Chondrocyte (in vitro differentiated cells): ENCODE measurements around the gene SEC24D. TPM values are rescaled to one million over a fixed set of nuclear protein-coding genes. Genes with fewer than 3 reads are reported as not detected.

Experiments
- DNase-seq: peaks from one replicate; pipeline ENCODE4 v3.0.0; 2021; ENCODE audit warnings: mixed read lengths, low spot score
- H3K27ac Mint-ChIP-seq: one replicate; pipeline ENCODE4 v1.8.0; 2021; ENCODE audit warnings: mild to moderate bottlenecking, moderate library complexity, mixed read lengths; ENCODE audit not compliant: unreplicated experiment
- H3K27me3 Mint-ChIP-seq: 2 replicates; pipeline ENCODE4 v1.8.0; 2021; ENCODE audit warnings: low read depth, mixed read lengths
- H3K36me3 Mint-ChIP-seq: 2 replicates; pipeline ENCODE4 v1.8.0; 2021; ENCODE audit warnings: low read depth, mixed read lengths
- H3K4me1 Mint-ChIP-seq: 2 replicates; pipeline ENCODE4 v1.8.0; 2021; ENCODE audit warnings: low read depth, mild to moderate bottlenecking, mixed read lengths
- H3K4me3 Mint-ChIP-seq: one replicate; pipeline ENCODE4 v1.8.0; 2021; ENCODE audit warnings: mild to moderate bottlenecking, moderate library complexity, mixed read lengths; ENCODE audit not compliant: unreplicated experiment
- H3K9me3 Mint-ChIP-seq: 2 replicates; pipeline ENCODE4 v1.8.0; 2021; ENCODE audit warnings: low read depth, mixed read lengths
- total RNA-seq: library from RNA; stranded (reverse); gene quantifications from 3 replicates; pipeline ENCODE4 v1.2.1, GENCODE V29; 2021
- TF ChIP-seq, protein P1 (sequence below): fragments of 200-600 bp; sonication (generic); IDR thresholded peaks from 2 replicates; pipeline ENCODE4 v1.5.0; 2021; ENCODE audit warnings: antibody characterized with exemption, mild to moderate bottlenecking, moderate library complexity

The SEC24D gene
- total RNA-seq, 1 donor from 2014 or later, result 204 TPM

DNA sequence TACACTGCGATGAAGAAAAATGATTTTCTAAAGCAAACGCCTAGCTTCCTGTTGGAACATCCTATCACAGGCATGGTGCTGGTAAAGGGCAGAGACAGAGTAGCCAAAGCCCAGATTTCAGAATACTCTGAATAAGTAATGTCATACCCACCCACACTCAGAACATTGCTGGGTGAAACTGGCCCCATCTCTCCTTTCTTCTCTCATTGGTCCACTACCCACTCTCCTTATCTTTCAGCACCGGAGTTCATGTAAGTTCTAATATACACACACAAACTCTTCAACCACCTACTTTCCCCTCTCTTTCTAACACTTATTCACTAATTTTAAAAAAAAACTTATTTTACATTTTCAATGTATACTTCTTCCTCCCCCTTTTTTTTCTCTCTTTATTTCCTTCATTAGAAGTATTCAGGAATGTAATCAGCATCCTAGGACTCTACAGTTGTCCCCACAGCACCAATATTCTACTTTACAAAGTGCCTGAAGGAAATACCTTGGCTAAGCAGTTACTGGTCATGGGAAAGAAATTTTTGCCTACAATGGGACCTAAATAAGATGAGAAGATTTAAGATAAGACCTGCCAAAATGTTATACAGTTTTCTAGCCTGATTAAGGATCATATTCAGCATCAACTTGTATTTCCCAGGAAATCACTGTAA lies 63.0 kb downstream of the SEC24D start:
- no peak for DNase-seq
- TF ChIP-seq, protein P1, sequence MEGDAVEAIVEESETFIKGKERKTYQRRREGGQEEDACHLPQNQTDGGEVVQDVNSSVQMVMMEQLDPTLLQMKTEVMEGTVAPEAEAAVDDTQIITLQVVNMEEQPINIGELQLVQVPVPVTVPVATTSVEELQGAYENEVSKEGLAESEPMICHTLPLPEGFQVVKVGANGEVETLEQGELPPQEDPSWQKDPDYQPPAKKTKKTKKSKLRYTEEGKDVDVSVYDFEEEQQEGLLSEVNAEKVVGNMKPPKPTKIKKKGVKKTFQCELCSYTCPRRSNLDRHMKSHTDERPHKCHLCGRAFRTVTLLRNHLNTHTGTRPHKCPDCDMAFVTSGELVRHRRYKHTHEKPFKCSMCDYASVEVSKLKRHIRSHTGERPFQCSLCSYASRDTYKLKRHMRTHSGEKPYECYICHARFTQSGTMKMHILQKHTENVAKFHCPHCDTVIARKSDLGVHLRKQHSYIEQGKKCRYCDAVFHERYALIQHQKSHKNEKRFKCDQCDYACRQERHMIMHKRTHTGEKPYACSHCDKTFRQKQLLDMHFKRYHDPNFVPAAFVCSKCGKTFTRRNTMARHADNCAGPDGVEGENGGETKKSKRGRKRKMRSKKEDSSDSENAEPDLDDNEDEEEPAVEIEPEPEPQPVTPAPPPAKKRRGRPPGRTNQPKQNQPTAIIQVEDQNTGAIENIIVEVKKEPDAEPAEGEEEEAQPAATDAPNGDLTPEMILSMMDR, result no peak
- H3K27ac Mint-ChIP-seq, result peak overlapping the region; percentile 57
- H3K36me3 Mint-ChIP-seq, result peaks cover 10% of the 10 kb centered on the region
- peaks cover 3% of the 10 kb centered on the region for H3K9me3 Mint-ChIP-seq
- no peaks in the 10 kb centered on the region for H3K27me3 Mint-ChIP-seq
- H3K4me1 Mint-ChIP-seq, result peaks cover 73% of the 10 kb centered on the region
- H3K4me3 Mint-ChIP-seq, result no peak overlapping the region

DNA sequence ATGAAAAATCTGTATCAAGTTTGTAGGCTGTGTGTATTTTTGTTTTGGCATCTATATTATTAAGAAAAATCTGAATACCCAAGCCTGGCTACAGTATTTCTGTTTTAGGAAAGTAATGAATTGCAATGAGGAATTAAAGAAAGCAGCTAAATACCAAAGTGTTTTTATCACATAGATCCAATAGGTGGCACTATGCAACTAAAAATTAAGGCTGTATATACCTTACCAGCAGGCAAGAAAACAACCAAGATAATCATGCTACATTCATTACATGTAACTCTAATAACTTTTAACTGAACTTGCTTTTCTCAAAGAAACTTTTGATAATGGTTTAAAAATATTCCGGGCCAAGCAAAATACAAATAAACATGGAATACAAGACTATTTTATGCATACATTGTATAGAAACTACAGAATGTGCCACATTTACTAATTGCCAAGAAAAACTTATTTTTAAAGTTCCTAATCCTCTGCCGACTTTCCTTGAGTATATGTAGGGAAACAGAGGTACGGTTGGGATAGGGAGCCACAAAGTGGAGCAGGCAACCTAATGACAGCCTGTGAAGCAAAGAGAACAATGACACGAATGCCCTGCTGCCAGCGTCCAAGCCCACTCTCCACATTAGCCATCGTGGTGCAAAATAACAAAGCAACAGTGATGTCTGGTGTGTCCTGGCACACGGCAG lies 63.7 kb downstream of the SEC24D start:
- DNase-seq, result no peak
- peak overlapping the region; percentile 57 for H3K27ac Mint-ChIP-seq
- H3K27me3 Mint-ChIP-seq, result no peaks in the 10 kb centered on the region
- H3K9me3 Mint-ChIP-seq, result no peaks in the 10 kb centered on the region
- H3K36me3 Mint-ChIP-seq, result peaks cover 12% of the 10 kb centered on the region
- H3K4me1 Mint-ChIP-seq, result peaks cover 70% of the 10 kb centered on the region
- TF ChIP-seq, protein P1, result peak; percentile 87
- H3K4me3 Mint-ChIP-seq, result no peak overlapping the region

DNA sequence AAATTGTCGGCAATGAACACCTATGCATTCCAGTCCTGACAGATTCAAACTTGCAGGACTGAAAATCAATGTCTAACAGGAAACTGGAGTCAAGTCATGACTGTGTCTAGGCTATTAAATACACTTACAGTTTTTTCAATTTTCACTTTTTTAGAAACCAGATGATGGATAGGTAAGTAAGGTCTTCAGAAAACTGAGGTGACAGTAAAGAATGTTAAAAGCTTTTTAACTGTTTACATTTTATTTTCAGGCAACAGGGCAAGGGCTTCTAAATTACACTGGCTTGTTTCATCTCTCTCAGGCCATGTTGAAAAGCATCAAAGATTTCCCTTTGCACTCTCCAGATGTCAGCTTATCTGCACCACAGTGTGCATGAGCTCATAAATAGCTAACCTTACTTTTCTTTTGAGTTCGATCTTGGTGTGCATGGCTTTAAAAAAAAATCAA lies 65.2 kb downstream of the SEC24D start:
- Mint-ChIP-seq H3K9me3 (no peaks in the 10 kb centered on the region), H3K27me3 (no peaks in the 10 kb centered on the region), H3K4me1 (peaks cover 74% of the 10 kb centered on the region), H3K27ac (no peak overlapping the region), H3K4me3 (no peak overlapping the region), H3K36me3 (peaks cover 21% of the 10 kb centered on the region)
- no peak for DNase-seq
- TF ChIP-seq, protein P1, result no peak

DNA sequence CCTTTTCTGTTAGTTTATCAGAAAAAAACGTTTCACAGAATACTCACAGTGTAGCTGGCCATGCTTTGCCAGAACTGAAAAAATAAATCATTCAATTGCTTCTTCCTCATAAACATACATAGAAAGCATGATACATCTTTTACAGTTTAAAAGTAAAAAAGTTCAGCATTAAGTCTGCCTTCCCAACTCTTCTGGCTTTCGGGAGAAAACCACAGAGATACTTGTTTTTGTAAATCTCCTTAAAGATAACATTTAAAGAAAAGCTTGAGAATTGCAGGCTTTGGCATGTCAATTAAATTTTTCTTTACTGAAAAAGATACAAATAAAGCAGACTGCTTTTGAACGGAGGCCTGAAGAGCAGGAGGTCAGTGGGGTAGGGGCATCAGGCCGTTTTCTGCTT lies 66.8 kb downstream of the SEC24D start:
- Mint-ChIP-seq H3K36me3 (peaks cover 23% of the 10 kb centered on the region), H3K4me1 (peaks cover 75% of the 10 kb centered on the region), H3K27ac (peak overlapping the region; percentile 83), H3K27me3 (no peaks in the 10 kb centered on the region), H3K9me3 (no peaks in the 10 kb centered on the region), H3K4me3 (no peak overlapping the region)
- TF ChIP-seq, protein P1, result no peak
- no peak for DNase-seq

DNA sequence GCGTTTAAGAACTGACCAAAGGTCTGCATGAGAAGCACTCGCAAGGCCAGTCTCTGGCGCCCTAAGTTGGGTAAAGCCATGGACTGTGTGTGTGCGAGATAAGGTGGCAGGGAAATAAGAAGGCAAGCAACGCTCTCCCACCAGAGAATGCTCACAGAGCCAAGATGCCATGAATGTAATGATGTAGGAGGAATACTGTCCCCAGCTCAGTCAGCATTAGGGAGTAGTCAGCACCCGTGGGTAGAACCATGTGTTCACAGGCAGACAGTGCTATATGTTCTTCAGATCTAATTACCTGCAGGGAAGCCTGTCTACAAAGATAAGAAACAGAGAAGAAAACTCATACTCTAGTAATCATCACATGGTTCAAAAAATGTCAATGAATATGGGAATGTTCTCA lies 68.8 kb downstream of the SEC24D start:
- DNase-seq, result no peak
- Mint-ChIP-seq H3K36me3 (peaks cover 31% of the 10 kb centered on the region), H3K27ac (peak overlapping the region; percentile 56), H3K27me3 (no peaks in the 10 kb centered on the region), H3K4me1 (peaks cover 75% of the 10 kb centered on the region), H3K4me3 (no peak overlapping the region), H3K9me3 (no peaks in the 10 kb centered on the region)
- TF ChIP-seq, protein P1, result no peak
